NT2/D1 (cell line): Measurements from ENCODE around the gene CCDC85C.

Experiments used
- YY1 ChIP-seq: IDR thresholded peaks from 2 replicates; pipeline ENCODE4 v1.6.1; 2011; ENCODE audit not compliant: insufficient read length, insufficient read depth
- ZNF274 ChIP-seq: IDR thresholded peaks from 2 replicates; pipeline ENCODE4 v1.6.1; 2011; ENCODE audit warnings: mild to moderate bottlenecking, low read depth, low read length

- TF ChIP-seq ZNF274 (no peak), YY1 (no peak)
Observed at GRCh38 chr14:99524804-99525698, 79.0 kb downstream of the CCDC85C start.
